ENCODE data around the gene METTL16. TPM values are rescaled to one million over a fixed set of nuclear protein-coding genes. Genes with fewer than 3 reads are reported as not detected.

Gene METTL16
- total and polyA plus RNA-seq, 2 of the 4 experiments (the other 2 are of a cell fraction), result 11.8 to 15.4 TPM

DNA sequence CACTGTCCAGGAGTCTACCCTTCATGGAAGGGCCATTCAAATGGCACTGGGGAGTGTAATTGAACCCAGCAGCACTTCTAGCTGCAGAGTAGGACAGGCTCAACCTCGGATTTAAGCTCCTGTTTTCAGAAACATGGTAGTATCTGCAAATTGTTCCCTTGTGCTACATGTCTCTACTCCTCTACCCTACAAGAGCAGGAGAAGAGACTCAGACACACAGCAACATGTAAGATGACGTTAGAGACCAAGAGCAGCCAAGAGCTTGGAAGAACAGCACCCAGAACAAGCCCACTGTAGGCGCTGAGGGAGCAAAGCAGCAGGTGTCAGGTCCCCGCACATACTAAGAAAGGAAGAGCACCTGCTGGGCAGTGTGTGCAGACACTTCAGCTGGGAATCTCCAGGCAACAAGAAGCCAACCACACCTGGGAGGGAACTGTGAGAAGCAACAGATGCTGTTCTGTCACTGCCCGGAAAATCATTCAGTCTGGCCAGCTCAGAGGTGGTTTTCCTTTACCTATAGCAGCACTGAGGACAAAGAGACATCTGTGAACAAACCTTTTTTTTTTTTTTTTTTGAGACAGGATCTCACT lies 75.3 kb downstream of the METTL16 start:
- peaks cover 3 to 23% of the 10 kb centered on the region in 2 experiments; a peak in 2 of 4 replicates for H3K79me1 ChIP-seq (ENCODE audit: low read depth in 1 of 2, low read length in 2 of 2)
- no peak overlapping the region for H3K14ac ChIP-seq (replicated peaks; ENCODE audit: low read depth, low read length)
- no peak overlapping the region for H3K4me3 ChIP-seq (ENCODE audit: insufficient read depth, low read depth, low read length)
- no peak overlapping the region for H3K4ac ChIP-seq (ENCODE audit: low read depth, low read length)
- H3K9me3 ChIP-seq (ENCODE audit: control insufficient read depth, insufficient read depth, low read length), result no peaks in the 10 kb centered on the region
- POLR2A ChIA-PET (ENCODE audit: unreplicated experiment), result no interaction called here
- H2BK120ac ChIP-seq (ENCODE audit: low read depth, low read length), result no peak overlapping the region
- peaks cover 5% of the 10 kb centered on the region for H3K4me1 ChIP-seq (ENCODE audit: control insufficient read depth, insufficient read depth, low read length)
- no peak overlapping the region for H2BK5ac ChIP-seq (ENCODE audit: low read depth, low read length, poor library complexity, severe bottlenecking)
- no peak overlapping the region for H3K4me2 ChIP-seq (ENCODE audit: low read depth, low read length)
- no peaks in the 10 kb centered on the region for H3K27me3 ChIP-seq (ENCODE audit: control insufficient read depth, insufficient read depth, low read length)
- WGBS, 2 experiments (ENCODE audit: extremely low coverage in 2 of 2, insufficient read length in 1 of 2), result 100% methylated on average over 1 of the region's 5 CpGs; no CpG with 5 or more reads in 1 of the 2 experiments
- no peak overlapping the region for H4K8ac ChIP-seq (ENCODE audit: low read depth in 2 of 2, low read length in 2 of 2)
- no peak for ATAC-seq (ENCODE audit: low read depth)
- no peak for TF ChIP-seq MAFK (IDR thresholded peaks at IDR 0.05; ENCODE audit: low read depth, low read length)
- no peak for TF ChIP-seq RFX5 (IDR thresholded peaks at IDR 0.05; ENCODE audit: low read depth, low read length)
- TF ChIP-seq RAD21 (IDR thresholded peaks at IDR 0.05; ENCODE audit: low read length), result no peak
- TF ChIP-seq CEBPB (IDR thresholded peaks at IDR 0.05; ENCODE audit: low read depth, low read length), result no peak
- no peak for TF ChIP-seq CTCF (conservative IDR thresholded peaks at IDR 0.05; ENCODE audit: low read depth, low read length)
- in situ Hi-C loops (cut with MboI; ENCODE audit: low sequenced_read_pairs) (no loop called here), dilution Hi-C loops (cut with HindIII; ENCODE audit: low sequenced_read_pairs, unreplicated experiment) (no loop called here), intact Hi-C loops (cut with micrococcal nuclease) (no loop called here)
- H4K5ac ChIP-seq (ENCODE audit: low read depth, low read length), result no peak overlapping the region
- no peak overlapping the region for H2AK5ac ChIP-seq (ENCODE audit: low read depth, low read length)
- H3K27ac ChIP-seq (ENCODE audit: insufficient read depth, low read length), result no peak overlapping the region
- no TSS peak for BruUV-seq (replicated peaks)
- H3K9me1 ChIP-seq (ENCODE audit: insufficient read depth, low read length), result peaks cover 10% of the 10 kb centered on the region
- CTCF ChIA-PET, result no interaction called here
- no peaks in the 10 kb centered on the region for H4K20me1 ChIP-seq (ENCODE audit: insufficient read depth, low read length)
- H2AFZ ChIP-seq (replicated peaks; ENCODE audit: low read length, poor library complexity), result no peak overlapping the region
- H2BK20ac ChIP-seq (ENCODE audit: low read depth, low read length), result no peak overlapping the region
- no peak overlapping the region for H3K23ac ChIP-seq (ENCODE audit: low read depth, low read length)
- H2BK15ac ChIP-seq (ENCODE audit: low read depth, low read length), result no peak overlapping the region
- H3K18ac ChIP-seq (ENCODE audit: low read depth, low read length), result no peak overlapping the region
- H3K56ac ChIP-seq (ENCODE audit: extremely low read depth, insufficient read depth, low read length), result no peak overlapping the region
- H4K91ac ChIP-seq (ENCODE audit: insufficient read depth, low read depth, low read length), result no peak overlapping the region
- peaks cover 18% of the 10 kb centered on the region for H3K36me3 ChIP-seq (ENCODE audit: control insufficient read depth, insufficient read depth, low read length)
- no peak overlapping the region for H3K9ac ChIP-seq (ENCODE audit: low read depth, low read length)
- no peak overlapping the region for H2AK9ac ChIP-seq (replicated peaks; ENCODE audit: low read depth, low read length, poor library complexity)
- no peak for DNase-seq
